LoVo (cell line): ENCODE results near the gene TMEM178B.

ENCODE experiments used
- DNase-seq: peaks from one replicate; pipeline ENCODE4 v3.0.0-alpha.2; 2016; ENCODE audit warnings: low spot score

Gene TMEM178B

DNA sequence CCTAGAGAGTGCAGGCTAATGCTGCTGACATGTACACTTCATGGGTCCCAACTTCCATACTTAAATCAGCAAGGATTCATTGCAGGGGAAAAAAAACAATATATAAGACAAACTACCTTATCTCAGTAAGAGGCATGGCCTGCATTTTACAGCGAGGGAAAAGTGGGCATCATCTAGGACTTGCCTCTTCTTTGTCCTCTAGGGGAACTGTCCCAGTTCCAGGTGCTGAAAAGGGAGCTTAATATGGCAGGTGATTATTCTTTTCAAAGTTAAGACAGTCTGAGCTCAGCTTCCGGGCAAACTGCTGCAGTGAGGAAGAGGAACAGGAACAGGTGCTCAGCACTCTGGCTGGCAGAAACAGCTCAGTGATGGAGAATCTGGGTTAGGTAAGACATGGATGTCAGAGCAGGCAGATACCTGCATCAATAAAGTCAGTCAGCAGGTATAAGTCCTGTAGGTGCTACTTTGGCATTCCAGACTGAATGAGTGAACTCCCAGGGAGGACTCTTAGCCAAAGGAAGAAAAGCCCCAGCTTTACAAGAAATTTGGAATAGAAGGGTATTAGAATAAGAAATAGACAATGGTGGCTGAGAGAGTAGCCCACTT lies 147.2 kb downstream of the TMEM178B start:
- DNase-seq, result no peak

DNA sequence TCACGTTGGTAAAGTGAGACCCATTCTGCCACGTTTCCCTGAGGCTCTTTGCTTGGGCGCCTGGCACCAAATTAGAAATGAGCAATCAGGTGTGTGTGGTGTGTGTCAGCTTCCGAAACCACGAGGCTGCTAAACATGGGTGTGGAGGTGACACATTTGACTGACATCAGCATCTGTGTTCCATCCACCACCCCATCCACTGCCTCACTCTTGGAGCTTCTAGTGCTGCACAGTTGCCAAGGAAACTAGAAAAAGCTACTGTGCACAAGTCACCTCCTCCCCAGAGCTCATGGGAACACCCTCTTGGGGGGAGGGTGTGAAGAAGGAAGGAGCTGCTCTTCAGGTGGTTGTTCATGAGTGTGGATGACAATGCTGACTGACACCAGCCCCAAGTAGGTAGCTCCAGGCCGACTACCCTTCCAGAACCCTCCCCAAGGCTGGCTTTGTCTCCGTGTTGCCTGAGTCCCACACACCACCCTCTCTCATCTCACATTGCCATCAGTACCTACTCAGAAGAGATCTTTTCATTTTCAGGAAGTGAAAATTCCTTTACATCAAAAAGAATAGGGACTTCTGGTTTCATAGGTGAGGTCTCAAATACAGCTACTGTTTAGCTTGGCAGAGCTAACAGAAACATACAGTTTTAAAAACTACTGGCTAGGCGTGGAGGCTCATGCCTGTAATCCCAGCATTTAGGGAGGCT lies 152.2 kb downstream of the TMEM178B start:
- DNase-seq, result no peak

DNA sequence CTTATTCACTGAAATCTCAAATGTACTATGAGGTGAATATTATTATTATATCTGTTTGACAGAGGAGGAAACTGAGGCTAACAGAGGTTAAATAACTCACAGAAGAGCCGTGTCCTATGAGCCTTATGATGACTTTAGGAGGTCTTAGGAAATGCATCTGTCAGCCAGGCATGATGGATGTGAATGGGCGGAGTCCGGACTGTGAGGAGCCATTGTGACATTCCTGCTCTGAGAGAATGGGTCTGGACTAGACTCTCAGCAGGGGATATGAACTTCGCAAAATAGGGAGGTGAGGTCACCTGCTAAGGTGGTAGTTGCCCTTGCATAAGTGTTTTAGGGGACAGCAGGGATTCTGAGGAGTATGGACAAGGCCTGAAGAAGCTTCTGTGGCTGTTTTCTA lies 153.6 kb downstream of the TMEM178B start:
- no peak for DNase-seq

DNA sequence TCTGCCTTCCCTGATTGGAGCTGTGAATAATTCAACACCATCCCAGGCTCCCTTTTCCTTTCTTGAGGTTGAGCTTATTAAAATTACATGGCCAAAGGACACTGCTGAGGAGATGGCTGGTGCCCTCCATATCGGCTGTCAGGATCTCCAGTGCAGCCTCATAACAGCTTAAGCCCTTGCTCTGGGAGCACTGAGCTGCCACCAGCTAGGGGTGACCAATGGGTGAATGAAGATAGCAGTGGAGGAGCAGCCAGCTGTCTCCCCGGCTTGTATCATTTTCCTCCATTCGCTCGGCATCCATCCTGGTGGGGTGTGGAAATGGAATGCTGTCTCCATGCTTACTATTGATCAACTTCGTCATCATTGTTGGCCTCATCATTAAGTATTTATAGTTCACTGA lies 154.6 kb downstream of the TMEM178B start:
- no peak for DNase-seq

DNA sequence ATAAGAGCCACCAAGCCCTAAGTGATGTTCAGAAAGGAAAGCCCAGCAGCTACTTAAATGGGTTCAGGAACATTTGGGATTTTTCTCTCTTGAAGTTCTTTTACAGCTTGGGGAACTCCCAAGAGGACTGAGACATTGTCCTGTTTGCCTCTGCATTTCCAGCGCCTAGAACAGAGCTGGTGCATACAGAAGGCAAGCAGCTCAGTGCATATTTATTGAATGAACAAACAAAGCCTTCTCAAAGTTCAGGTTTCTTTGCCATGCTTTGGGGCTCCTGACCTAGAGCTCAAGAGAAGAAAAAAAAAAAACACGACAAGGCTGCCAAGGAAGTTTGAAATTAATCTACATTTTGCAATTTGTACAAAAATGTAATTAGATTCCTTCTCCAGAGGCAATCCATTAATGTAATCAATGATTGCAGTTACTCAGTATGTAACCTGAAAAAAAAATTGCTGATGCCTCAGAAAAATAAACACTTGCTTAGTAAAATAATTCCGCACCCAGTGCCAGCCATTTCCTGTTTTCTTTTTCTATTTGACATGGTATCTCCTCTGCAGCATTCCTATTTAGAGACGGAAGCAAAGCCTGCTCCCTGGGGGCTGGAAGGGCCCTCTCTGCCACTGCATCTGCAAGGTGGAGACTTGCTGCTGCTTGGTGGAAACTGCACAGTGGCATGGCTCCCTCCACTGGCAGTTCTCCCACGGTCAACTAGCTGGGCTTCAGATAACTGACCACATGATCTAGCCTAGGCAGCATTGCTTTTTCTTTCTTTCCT lies 157.3 kb downstream of the TMEM178B start:
- DNase-seq, result no peak

DNA sequence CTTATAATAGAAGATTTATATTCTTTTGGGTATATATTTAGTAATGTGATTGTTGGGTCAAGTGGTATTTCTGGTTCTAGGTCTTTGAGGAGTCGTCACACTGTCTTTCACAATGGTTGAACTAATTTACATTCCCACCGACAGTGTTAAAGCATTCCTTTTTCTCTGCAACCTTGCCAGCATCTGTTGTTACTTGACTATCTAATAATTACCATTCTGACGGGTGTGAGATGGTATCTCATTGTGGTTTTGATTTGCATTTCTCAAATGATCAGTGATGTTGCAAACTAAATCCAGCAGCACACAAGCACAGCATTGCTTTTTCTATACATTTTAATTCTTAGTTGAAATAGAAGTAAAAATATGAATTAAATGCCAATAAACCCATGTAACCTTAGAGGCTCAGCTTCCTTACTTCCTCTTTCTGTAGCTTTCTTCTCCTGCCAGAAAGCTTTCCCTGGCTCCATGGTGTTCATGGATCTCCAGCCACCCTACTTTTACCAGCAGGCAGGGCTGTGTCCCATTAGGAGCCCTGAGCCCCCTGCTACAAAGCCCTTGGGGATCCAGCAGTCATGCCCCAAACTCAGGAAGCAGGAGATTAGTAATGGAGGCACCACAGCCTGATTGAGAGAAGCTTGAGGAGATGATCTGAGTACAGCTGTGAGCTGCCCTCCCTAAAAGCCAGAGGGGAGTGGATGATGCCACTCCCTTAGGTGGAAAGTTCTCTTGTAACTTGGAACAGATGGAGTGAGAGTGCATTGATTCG lies 158.6 kb downstream of the TMEM178B start:
- no peak for DNase-seq

DNA sequence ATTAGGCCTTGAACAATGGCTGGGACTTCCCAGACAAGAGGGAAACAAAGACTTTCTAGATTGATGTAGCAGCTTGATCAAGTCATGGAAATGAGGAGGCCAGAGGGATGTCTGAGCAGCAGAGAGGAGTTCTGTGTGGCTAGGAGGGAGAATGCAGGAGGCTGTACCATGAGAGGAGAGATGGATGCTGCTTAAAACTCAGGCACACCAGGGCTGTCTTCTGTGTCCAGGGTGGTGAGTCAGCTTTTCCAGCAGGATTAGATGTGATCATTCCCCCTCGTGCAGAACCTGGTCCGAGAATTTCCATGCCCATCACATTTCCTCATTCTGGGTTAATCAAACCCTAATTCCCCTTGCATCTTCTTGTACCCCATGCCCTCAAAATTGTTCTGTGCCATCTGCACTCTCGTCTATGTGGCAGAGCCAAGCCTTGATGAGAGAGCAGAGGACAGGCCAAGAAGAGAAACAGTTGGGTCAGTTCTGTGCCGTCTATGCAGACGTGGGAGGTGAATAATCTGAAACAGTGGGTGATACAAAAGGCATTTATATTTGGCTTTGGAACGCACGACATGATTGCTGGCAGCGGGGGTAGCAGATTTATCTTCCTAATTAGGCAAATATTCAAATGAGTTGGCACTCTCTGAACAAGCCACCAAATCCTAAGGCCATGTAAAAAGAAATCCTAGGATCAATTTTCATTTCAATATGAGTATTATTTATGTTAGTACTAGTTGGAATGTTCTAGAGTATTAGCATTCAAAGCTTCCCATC lies 160.7 kb downstream of the TMEM178B start:
- no peak for DNase-seq

DNA sequence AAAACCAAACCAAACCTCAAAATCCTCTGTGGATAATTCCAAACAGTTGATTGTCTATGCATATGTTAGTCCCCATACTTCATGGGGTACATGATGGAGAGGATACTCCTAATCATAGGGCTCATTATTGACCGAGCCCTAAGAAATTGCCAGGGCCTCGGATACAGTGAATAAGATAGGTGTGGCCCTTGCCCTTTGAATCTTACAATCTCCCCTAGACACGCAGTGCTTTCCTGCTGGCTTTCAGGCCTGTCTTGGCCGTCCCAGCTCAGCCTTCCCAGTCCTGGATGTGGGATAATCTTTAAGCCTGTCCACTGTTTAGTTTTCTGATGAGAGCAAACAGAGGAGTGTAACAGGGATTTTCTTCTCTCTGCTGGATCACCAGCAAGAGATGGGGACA lies 161.8 kb downstream of the TMEM178B start:
- no peak for DNase-seq

DNA sequence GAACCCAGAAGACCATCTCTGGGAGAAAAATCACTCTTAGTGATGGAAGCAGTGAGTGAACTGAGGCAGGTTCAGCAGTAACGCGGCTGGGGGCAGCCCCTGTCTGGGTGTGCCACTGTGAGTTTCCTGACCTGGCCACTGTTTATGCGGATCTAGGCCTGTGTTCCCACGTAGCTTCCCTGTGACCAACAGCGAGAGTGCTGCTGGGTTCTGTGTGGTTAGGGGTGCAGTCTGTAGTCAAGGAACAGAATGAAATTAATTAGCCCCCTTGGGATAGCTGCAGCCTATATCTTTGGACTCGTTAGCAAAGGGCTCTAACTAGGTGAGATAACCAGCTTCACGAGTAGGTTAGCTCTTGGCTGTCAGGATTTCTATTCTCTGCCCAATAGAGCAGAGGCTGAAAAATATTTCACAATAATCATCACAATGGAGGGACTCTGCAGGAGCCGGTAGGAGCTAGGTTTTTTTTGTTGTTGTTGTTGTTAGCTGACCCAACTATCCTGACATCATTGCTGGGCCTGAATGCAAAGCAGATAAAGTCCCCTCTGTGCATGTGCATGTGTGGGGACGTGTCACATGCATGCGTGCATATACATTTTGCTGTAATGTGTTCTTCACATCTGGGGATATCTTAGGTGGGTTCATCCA lies 164.9 kb downstream of the TMEM178B start:
- no peak for DNase-seq

DNA sequence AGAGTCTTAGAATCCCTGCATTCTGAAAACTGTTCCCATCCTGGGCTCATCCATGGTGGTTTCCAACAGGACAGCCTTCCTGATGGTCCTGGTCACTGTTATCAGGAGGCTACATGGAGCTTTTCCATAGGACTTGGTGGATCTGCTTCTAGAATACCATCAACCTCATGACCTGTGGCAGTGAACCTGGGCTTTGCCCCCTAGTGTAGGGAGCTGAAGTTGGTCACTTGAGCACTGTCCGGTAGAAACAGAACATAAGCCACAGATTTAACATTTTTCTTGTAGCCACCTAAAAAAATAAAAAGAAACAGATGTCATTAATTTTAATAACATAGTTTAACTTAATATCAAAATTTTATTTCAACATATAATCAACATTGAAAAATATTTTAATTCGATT lies 165.8 kb downstream of the TMEM178B start:
- DNase-seq, result no peak

DNA sequence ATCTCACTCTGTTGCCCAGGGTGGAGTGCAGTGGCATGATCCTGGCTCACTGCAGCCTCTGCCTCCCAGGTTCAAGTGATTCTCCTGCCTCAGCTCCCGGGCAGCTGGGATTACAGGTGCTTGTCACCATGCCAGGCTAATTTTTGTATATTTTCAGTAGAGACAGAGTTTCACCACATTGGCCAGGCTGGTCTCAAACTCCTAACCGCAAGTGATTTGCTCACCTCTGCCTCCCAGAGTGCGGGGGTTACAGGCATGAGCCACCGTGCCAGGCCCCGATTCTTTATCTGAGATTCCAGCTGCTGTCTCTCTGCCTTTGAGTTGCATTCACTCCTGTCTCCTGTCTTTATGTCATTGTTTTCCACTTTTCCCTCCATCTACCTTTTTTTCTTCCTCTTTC lies 168.7 kb downstream of the TMEM178B start:
- DNase-seq, result no peak

DNA sequence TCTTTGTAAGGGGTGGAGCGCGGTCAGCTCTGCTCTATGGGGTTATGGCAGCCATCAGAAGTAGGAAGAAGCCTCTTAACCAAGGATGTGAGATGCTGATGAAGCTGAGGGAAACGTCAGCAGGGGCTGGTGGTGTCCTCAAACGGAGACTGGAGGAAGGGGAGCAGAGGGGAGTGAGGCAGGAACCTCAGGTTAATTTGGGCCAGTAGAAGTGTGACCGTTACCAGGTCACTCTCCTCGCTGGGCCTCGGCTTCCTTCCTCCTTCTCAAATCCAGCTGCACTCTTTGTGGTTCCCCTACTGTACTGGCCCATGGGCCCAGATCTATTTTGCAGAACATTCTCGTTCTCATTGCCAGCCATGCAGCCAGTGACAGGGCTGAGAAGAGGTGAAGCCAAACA lies 169.5 kb downstream of the TMEM178B start:
- DNase-seq, result no peak

DNA sequence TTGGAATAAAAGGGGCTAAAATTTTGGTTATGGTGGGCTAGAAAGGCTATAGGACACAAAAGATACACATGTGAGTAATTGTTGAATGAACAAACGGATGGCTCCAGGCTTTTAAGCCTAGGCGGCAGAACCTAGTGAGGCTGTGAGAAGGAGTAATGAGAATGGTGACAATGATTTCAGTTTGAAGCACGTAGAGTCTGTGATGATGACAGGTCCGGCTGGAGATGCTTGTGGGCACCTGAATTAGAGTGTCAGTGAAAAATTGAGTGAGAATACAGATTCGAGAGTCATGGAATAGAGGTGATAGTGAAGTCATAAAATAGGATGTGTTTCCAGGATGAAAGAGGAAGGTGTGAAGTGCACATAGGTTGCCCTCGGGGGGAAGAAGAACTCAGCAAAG lies 170.6 kb downstream of the TMEM178B start:
- DNase-seq, result no peak

DNA sequence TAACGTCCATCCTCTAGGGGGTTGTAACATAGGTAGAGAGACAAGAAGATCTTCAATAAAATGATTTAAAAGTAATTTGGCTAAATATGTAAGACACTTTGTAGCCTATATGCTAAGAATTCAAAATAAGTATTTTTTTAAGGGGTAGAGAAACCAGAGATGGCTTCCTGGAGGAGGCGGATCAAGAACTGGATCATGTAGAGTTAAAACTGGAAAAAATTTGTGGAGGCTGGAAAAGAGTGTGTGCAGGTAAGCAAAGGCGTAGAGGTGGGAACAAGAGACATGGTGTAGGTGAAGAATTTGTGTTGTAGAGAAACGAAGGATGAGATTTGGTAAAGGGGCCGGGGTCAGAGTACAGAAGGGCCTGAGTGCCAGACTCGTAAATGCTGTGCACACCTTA lies 172.6 kb downstream of the TMEM178B start:
- DNase-seq, result no peak

DNA sequence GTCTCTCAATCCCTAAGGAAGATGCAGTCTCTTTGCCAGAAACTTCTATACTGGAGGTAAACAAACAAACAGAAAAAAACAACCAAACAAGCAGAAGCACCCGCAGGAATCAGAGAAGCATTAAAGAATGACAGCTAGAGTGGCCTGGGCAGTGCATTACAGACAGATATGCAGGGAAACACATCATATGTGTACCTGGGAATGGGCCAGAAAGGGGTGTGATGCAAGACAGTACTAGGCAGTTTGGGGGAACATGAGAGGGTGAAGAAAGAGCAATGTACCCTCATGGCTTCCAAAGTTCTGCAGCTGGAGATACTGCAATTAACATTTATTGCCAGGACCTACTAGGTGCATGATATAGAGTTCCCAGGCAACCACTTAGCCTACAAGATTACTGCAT lies 177.3 kb downstream of the TMEM178B start:
- no peak for DNase-seq

DNA sequence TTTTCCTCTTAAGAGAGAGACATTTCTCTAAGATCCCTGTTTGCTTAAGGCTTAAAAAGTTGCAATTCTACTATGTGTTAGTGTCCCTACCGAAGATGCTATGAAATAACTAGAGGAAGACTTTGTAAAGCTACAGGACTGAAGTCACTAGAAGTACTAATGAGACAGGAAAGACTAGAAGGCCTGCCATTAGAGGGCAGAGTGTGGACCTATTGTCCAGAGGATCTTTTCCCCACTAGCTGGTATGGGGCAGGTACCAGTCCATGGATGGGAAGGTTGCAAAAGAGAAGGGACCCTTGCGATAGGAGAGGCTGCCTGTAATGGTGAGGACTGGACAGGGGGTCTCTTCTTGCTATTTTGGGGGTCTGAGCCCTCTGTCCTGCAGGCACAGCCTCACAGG lies 178.1 kb downstream of the TMEM178B start:
- no peak for DNase-seq

DNA sequence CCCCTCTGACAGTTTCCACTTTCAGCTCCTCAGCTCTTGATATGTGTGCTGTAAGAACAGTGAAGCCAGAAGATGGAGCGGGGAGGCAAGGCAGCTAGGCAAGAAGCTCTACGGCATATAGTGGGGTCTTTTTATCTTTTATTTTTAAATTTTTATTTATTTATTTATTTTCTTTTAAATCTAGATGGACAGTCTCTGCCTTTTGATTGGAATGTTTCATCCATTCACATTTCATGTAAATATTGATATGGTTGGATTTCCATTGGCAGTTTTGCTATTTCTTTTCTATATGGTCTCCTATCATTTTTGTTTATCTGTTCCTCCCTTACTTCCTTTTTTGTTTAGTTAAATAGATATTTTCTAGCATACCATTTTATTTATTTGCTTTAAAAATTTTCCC lies 183.7 kb downstream of the TMEM178B start:
- DNase-seq, result no peak

DNA sequence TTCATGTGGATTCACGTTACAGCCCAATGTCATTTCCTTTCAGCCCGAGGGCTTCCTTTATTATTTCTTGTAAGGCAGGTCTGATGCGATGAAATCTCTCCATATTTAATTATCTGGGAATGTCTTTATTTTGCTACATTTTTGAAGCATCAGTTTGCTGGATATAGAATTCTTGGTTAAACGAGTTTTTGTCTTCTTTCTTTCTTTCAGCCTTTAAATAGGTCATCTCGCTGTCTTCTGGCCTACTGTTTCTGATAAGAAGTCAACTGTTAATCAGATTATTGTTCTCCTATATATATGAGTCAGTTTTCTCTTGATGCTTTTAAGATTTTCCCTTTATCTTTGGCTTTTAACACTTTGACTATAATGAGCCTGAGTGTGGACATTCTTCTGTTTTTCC lies 184.7 kb downstream of the TMEM178B start:
- DNase-seq, result no peak

DNA sequence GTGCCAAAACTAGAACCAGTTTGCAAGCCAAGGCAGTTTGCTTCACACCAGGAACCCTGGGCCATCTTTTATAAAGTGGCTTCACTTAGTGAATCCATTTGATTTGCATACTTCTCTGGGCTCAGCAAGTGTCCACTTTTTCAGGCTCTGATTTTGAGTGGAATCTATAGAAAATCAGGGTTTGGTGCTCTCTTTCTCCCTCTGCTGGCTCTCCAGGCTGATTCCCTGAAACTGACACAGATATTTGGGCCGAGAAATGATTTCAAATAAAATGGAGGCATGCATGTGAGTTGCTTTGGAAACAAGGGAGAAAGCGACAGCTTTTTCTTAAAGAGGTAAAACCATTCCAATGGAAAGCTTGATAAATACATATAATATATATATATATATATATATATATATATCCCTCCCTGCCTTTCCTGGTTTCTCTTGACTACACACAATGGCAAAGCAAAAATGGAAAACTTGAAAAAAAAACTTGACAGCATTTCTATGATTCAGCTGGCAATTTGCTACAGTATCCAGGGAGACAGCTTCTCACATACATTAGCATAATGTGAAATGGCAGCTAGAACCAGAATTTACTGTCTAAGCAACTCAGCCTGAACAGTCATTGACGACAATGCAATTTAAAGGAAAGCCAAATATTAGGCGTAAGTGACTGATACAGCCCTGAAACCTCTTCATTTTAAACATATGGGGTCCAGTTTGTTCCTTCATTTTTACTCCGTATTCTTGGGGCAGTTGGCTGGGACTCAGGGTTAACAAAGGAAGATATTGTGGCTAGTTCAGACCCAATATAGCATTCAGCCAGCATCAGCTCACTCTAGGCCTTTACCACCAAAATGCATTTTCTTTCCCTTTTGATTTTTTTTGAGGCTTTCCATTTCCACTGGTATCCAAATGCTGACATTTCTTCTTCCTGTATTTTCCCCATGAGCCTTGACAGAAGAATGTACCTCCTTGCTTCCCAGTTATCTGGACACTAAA lies 188.5 kb downstream of the TMEM178B start:
- no peak for DNase-seq

DNA sequence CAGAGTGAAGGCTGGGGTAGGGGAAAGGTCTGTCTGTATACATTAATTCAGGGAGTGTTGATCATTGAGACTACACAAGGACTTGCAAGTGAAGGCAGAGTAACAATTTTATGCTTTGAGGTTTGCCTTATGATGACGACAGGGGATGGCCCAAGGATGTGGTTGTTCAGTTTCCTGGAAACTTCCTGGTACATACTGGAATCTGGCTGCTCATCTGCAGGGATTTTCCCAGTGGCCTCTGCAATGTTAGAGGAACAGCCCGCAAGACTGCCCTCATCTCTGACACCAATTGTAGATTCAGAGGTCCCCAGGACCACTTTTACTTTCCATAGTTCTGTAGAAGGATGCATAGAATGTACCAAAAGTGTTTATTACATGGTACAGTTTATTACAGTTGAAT lies 189.6 kb downstream of the TMEM178B start:
- no peak for DNase-seq
